GM19025 (cell line): ENCODE data around the gene NRP2.
A peak's percentile ranks its signal among the peaks of the same experiment; 100 is the strongest.

Source experiments
- ATAC-seq: cut with Tn5 transposase; IDR thresholded peaks from one replicate; pipeline ENCODE4 v1.9.1; 2021; ENCODE audit warnings: mild to moderate bottlenecking, low read depth, moderate library complexity; ENCODE audit not compliant: unreplicated experiment

The NRP2 gene

GRCh38 chr2:205703471-205704126 lies 21.3 kb downstream of the NRP2 start:
- no peak for ATAC-seq

GRCh38 chr2:205704127-205704741 lies 21.9 kb downstream of the NRP2 start:
- no peak for ATAC-seq

GRCh38 chr2:205705511-205706349 lies 23.4 kb downstream of the NRP2 start:
- ATAC-seq, result no peak

GRCh38 chr2:205706769-205707381 lies 24.6 kb downstream of the NRP2 start:
- peak; percentile 96 for ATAC-seq

GRCh38 chr2:205708231-205708631 lies 25.9 kb downstream of the NRP2 start:
- no peak for ATAC-seq

GRCh38 chr2:205709319-205709718 lies 27.0 kb downstream of the NRP2 start:
- no peak for ATAC-seq

GRCh38 chr2:205712508-205712907 lies 30.2 kb downstream of the NRP2 start:
- no peak for ATAC-seq

GRCh38 chr2:205713086-205713485 lies 30.8 kb downstream of the NRP2 start:
- no peak for ATAC-seq

GRCh38 chr2:205714058-205714776 lies 31.9 kb downstream of the NRP2 start:
- peak; percentile 76 for ATAC-seq

GRCh38 chr2:205714789-205715720 lies 32.8 kb downstream of the NRP2 start:
- ATAC-seq, result no peak

GRCh38 chr2:205715831-205716525 lies 33.7 kb downstream of the NRP2 start:
- no peak for ATAC-seq

- ATAC-seq, result no peak
These were observed 35.0 kb downstream of the NRP2 start for GRCh38 chr2:205717175-205717846.

GRCh38 chr2:205717999-205718398 lies 35.7 kb downstream of the NRP2 start:
- ATAC-seq, result no peak

- no peak for ATAC-seq
These were observed 37.5 kb downstream of the NRP2 start for GRCh38 chr2:205719847-205720246.

- no peak for ATAC-seq
These were observed 38.2 kb downstream of the NRP2 start for GRCh38 chr2:205720451-205720902.

GRCh38 chr2:205721057-205721449 lies 38.8 kb downstream of the NRP2 start:
- no peak for ATAC-seq

- ATAC-seq, result no peak
These were observed 40.1 kb downstream of the NRP2 start for GRCh38 chr2:205722283-205722918.

GRCh38 chr2:205723179-205723578 lies 40.9 kb downstream of the NRP2 start:
- no peak for ATAC-seq
